ENCODE measurements around the gene ATF7IP2. TPM values are rescaled to one million over a fixed set of nuclear protein-coding genes. Genes with fewer than 3 reads are reported as not detected.
A peak's percentile ranks its signal among the peaks of the same experiment; 100 is the strongest.
"Not testable (repeated sequence)": the region's sequence is repeated elsewhere in the genome, so short reads cannot be mapped to it uniquely, and the experiment has no call there.

ATF7IP2 gene, protein sequence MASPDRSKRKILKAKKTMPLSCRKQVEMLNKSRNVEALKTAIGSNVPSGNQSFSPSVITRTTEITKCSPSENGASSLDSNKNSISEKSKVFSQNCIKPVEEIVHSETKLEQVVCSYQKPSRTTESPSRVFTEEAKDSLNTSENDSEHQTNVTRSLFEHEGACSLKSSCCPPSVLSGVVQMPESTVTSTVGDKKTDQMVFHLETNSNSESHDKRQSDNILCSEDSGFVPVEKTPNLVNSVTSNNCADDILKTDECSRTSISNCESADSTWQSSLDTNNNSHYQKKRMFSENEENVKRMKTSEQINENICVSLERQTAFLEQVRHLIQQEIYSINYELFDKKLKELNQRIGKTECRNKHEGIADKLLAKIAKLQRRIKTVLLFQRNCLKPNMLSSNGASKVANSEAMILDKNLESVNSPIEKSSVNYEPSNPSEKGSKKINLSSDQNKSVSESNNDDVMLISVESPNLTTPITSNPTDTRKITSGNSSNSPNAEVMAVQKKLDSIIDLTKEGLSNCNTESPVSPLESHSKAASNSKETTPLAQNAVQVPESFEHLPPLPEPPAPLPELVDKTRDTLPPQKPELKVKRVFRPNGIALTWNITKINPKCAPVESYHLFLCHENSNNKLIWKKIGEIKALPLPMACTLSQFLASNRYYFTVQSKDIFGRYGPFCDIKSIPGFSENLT
- 4.2 and 4.7 TPM in 2 replicates for total RNA-seq

DNA sequence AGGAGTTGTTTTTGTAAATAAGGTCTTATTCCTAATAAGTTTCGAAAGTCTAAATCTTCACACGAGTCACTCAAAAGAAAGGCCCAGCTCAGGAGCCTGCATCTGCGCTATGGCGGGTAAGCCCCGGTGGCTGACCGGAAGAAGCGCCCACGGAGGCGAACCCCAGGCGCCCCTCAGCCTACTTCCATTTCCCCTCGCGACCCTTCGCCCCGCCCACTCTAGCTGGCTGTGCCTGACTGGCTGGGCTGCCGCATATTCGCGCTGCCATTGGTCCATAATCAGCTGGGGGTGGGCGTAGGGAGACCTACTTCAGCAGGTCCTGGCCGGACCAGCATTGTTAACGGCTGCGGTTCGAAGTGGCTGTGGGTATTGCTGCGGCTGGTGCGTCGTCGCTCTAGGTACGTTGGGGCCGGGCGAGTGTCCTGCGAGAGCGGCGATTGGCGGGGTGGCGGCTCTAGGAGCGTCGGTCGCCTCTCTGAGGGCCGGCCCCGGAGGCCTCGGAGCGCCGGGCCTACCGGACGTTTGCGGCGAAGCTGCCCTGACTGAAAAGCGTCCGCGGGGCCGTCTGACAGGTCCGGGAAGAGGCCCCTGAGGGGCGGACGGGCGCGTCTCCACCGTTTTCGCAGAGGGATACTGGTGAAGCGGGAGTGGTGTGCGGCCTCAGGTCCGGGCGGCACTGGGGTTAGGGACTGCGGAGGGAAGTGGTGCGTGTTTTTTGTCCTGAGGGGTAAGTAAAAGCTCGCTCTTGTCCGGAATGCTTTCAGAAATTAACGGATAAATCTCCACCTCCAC lies at the start of gene ATF7IP2:
Gene ATF7IP2, plus strand, starts transcription at position 337 of the 792 bp plus-strand sequence. CDS start 44,560 bp downstream, outside the sequence.
- DNase-seq (ENCODE audit: low read depth) (peak; percentile 57), FAIRE-seq (no peak)
- Histone ChIP-seq H3K36me3 (ENCODE audit: control insufficient read depth, insufficient read depth, low read length) (no peaks in the 10 kb centered on the region), H3K4me3 (ENCODE audit: low read depth, low read length) (peak within 1 kb of the TSS; percentile 48), H3K27me3 (ENCODE audit: control insufficient read depth, insufficient read depth, low read length) (no peaks in the 10 kb centered on the region)
- TF ChIP-seq, protein P1, sequence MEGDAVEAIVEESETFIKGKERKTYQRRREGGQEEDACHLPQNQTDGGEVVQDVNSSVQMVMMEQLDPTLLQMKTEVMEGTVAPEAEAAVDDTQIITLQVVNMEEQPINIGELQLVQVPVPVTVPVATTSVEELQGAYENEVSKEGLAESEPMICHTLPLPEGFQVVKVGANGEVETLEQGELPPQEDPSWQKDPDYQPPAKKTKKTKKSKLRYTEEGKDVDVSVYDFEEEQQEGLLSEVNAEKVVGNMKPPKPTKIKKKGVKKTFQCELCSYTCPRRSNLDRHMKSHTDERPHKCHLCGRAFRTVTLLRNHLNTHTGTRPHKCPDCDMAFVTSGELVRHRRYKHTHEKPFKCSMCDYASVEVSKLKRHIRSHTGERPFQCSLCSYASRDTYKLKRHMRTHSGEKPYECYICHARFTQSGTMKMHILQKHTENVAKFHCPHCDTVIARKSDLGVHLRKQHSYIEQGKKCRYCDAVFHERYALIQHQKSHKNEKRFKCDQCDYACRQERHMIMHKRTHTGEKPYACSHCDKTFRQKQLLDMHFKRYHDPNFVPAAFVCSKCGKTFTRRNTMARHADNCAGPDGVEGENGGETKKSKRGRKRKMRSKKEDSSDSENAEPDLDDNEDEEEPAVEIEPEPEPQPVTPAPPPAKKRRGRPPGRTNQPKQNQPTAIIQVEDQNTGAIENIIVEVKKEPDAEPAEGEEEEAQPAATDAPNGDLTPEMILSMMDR (IDR thresholded peaks at IDR 0.05; ENCODE audit: insufficient read depth, low read length, severe bottlenecking) = no peak

DNA sequence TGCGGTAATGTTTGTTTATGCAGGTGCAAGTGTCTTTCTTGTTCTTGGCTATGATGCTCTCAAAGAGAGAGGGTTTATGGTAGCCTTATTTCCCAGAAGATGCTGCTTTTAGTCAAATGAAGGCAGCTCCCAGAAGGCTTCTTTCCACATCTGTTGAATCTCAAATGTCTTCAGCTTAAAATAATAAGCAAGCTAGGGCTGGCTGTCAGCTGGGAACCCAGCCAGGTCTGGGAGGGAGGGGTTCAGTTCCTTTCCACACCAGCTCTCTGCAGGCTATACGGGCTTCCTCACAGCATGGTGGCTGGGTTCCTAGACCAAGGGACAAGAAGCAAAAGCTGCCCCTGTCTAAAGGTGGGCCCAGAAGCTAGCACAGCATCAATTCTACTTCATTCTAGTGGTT lies 47.4 kb upstream of the ATF7IP2 start:
- no peaks in the 10 kb centered on the region for H3K27me3 ChIP-seq (ENCODE audit: control insufficient read depth, insufficient read depth, low read length)
- no peak overlapping the region for H3K4me3 ChIP-seq (ENCODE audit: low read depth, low read length)
- TF ChIP-seq, protein P1 (IDR thresholded peaks at IDR 0.05; ENCODE audit: insufficient read depth, low read length, severe bottlenecking) = no peak
- no peak for FAIRE-seq
- H3K36me3 ChIP-seq (ENCODE audit: control insufficient read depth, insufficient read depth, low read length) = no peaks in the 10 kb centered on the region
- DNase-seq (ENCODE audit: low read depth) = no peak

DNA sequence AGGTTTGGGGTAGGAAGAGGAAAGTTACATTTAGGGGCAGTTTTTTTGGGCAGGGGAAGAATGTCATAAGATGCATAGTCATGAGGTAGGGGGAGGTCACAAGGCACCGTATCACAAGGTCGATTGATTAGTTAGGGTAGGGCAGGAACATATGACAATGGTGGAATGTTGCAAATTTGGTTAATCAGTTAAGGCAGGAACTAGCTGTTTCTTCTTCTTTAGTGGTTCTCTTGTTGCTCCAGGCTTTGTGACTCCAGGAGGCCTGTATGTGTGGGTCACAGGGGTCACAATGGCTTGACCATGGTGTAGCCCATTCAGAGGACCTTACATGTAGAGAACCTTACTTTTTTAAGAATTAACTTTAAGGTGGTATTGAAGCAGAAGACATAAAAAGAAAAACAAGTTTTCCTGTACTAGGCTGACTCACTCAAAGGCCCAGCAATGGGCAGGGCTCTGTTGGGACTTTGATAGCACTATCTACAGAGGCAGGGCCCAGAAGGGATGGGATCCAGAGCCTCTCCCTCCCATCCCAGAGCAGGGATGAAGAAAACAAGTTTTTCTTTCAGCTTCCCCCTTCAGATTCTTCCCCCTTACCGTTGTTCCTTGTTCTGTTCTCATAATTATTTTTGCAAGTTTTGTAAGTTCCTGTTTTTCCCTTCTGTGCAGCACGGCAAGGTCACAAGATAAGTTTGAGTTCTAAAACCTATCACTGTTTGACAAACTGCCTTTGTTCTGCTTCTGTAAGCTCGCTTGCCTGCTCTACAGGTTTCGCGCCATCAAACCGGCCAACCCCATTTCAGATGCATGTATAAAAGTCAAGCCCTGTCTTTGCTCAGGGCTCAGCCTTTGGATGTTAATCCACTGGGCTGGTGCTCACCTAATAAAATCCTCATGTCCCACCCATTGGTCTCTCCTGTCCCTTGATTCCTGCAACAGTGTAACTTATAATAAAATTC lies 45.8 kb upstream of the ATF7IP2 start:
- Histone ChIP-seq H3K4me3 (ENCODE audit: low read depth, low read length) (no peak overlapping the region), H3K36me3 (ENCODE audit: control insufficient read depth, insufficient read depth, low read length) (no peaks in the 10 kb centered on the region), H3K27me3 (ENCODE audit: control insufficient read depth, insufficient read depth, low read length) (no peaks in the 10 kb centered on the region)
- DNase-seq (ENCODE audit: low read depth) (no peak), FAIRE-seq (no peak)
- TF ChIP-seq, protein P1 (IDR thresholded peaks at IDR 0.05; ENCODE audit: insufficient read depth, low read length, severe bottlenecking) = no peak

DNA sequence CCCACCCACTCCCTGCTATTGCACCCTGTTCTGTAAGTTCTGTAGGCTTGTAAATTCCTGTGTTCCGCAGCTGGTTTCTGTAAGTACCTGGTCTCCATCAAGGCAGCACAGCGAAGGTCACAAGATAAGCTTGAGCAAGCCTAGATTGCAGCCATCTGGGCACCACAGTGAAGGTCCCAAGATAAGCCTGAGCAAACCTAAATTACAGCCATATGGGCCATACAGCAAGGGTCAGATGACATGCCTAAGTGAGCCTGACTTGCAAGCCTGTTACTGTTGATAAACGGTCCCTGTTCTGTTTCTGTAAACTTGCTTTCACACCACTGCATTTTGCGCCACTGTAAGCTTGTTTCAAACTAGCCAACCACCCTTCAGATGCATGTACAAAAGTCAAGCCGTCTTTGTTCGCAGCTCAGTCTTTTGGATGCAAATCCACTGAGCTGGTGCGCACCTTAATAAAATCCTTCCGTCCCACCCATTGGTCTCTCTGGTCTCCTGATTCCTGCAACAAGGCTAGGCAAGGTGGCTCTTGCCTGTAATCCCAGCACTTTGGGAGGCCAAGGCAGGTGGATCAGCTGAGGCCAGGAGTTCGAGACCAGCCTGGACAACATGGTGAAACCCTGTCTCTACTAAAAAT lies 42.6 kb upstream of the ATF7IP2 start:
- TF ChIP-seq, protein P1 (IDR thresholded peaks at IDR 0.05; ENCODE audit: insufficient read depth, low read length, severe bottlenecking) = no peak
- DNase-seq (ENCODE audit: low read depth) (no peak), FAIRE-seq (no peak)
- Histone ChIP-seq H3K36me3 (ENCODE audit: control insufficient read depth, insufficient read depth, low read length) (no peaks in the 10 kb centered on the region), H3K4me3 (ENCODE audit: low read depth, low read length) (no peak overlapping the region), H3K27me3 (ENCODE audit: control insufficient read depth, insufficient read depth, low read length) (no peaks in the 10 kb centered on the region)

DNA sequence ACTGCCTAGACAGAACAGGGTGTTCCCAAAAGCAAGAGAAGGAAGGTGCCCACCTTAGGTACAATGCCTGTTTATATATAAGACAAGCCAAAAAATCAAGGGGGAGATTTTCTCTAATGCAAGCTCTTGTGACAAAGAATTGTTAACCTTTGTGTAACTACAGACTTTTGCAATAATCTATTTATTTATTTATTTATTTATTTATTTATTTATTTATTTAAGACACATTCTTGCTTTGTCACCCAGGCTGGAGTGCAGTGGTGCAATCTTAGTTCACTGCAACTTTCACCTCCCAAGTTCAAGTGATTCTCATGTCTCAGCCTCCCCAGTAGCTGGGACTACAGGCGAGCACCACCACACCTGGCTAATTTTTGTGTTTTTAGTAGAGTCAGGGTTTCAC lies 41.2 kb upstream of the ATF7IP2 start:
- FAIRE-seq; DNase-seq (ENCODE audit: low read depth); H3K27me3 ChIP-seq (ENCODE audit: control insufficient read depth, insufficient read depth, low read length); H3K36me3 ChIP-seq (ENCODE audit: control insufficient read depth, insufficient read depth, low read length); H3K4me3 ChIP-seq (ENCODE audit: low read depth, low read length): not testable (repeated sequence)
